ENCODE data around the gene ZNF784.

ZNF784 gene

DNA sequence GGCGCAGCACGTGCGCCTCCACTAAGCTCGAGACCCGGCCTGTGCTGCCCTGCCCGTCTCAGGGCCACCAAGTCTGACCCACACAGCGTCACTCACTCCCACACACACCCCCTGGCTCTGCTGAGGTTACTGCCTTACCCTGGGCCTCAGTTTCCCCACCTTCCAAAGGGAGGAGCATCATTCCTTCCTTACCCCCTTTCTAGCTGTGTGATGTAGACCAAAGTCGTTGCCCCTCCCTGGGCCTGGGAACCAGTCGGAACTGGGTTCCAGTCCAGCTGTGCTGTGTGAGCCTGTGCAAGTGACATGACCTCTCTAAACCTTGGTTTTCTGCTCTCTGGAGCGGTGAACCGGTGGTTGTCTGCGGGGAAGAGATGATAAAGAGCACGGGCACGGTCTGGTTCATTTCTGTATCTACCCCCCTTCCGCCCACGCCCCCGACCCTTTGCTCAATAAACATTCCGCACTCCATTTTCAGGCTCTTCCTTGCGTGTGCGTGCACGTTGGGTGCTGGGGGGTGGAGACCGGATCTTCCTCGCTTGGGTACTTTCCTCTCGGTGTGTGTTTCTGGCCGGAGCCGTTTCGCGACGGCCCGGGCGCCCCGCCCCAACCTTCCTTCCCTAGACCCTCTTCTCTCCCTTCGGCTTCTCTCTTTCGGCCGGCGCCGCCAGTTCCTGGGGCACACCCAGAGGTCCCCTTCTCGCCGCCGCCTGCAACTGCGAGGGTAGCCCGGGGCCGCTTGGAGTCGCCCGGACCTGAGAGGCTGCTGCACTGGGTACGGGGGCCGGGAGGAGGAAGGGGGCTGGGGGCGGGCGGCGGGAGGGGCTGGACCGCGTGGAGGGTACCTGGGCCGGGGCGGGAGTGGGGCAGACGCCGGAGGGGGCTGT, 18.9 kb upstream of the ZNF784 start, which contains the start of gene ZNF581:
ZNF581 (plus strand) TSS at position 647 of the 884 bp plus-strand sequence. CDS start 923 bp downstream, outside the sequence.
- peak; percentile 87 for DNase-seq (ENCODE audit: low read depth)

- DNase-seq (ENCODE audit: low read depth) = peak; percentile 51
Observed at GRCh38 chr19:55642153-55643002, 18.0 kb upstream of the ZNF784 start.

GRCh38 chr19:55641426-55642152, 17.2 kb upstream of the ZNF784 start:
- peak; percentile 49 for DNase-seq (ENCODE audit: low read depth)

- peak; percentile 93 for DNase-seq (ENCODE audit: low read depth)
Observed at GRCh38 chr19:55640577-55641425, 16.4 kb upstream of the ZNF784 start, which contains the start of gene ZNF580. Gene ZNF580, plus strand, starts transcription at chr19:55641002. Its CDS starts 1,507 bp downstream, at chr19:55642509.

DNA sequence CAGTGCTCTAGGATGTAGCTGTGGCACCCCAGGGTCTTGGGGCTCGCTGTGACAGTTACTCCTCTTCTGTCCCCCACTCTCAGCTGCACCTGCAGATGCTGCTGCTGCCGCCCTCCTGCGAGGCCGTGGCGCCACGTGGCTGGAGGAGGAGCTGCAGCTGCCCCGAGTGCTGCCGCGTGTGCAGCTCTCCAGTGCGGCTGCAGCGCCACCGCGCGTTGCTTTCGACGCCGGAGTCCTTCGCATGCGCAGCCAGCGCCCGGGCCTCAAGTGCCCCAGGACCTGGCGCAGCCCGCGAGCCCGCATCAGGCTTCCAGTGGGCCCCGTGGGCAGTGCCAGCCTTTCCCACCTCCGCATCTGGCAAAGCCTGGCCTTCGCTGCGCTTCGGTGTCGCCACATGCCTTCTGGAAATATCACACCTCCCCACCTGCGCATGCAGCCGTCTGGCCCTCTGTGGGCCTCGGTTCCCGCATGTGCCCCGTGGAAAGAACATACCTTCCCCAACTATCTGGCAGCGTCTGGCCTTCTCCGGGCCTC, 15.7 kb upstream of the ZNF784 start:
- peak; percentile 86 for DNase-seq (ENCODE audit: low read depth)

- no peak for DNase-seq (ENCODE audit: low read depth)
Observed at GRCh38 chr19:55638864-55639359, 14.5 kb upstream of the ZNF784 start.

- no peak for DNase-seq (ENCODE audit: low read depth)
Observed at GRCh38 chr19:55637534-55637933, 13.2 kb upstream of the ZNF784 start.

GRCh38 chr19:55636723-55637122, 12.4 kb upstream of the ZNF784 start:
- no peak for DNase-seq (ENCODE audit: low read depth)

- DNase-seq (ENCODE audit: low read depth) = no peak
Observed at GRCh38 chr19:55635856-55636440, 11.6 kb upstream of the ZNF784 start.

DNA sequence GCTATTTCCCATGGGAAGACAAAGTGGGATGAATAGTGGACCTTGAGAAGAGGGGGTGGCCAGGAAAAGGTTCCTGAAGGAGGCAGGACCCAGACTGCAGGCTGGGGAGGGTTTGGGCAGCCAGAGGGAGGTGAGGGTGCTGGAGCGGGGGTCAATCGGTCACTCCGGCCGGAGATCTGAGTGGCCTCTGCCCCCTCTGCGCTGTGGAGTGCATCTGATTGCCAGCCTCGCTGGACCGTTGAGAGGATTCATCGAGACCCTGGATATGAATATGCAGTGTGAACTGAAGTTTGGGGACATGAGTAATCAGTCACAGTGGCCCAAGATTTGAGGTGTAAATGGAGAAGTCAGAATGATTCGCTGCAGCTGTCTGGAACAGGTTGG, 11.0 kb upstream of the ZNF784 start:
- no peak for DNase-seq (ENCODE audit: low read depth)

- no peak for DNase-seq (ENCODE audit: low read depth)
Observed at GRCh38 chr19:55633861-55634260, 9.5 kb upstream of the ZNF784 start.

- DNase-seq (ENCODE audit: low read depth) = peak; percentile 95
Observed at GRCh38 chr19:55632463-55632834, 8.1 kb upstream of the ZNF784 start.

- no peak for DNase-seq (ENCODE audit: low read depth)
Observed at GRCh38 chr19:55626350-55626749, 2.0 kb upstream of the ZNF784 start.

DNA sequence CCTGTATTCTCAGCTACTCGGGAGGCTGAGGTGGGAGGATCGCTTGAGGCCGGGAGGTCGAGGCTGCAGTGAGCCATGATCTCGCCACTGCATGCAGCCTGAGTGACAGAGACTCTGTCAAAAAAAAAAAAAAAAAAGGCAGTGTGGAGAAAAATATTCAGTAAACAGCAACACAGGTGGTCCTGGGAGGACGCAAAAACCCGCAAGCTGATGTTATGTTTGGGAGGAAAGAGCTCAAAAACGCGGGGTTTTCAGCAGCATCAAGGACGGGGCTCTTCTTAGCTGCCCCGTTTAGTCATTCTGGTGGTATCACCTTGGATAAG, 599 bp upstream of the ZNF784 start:
- no peak for DNase-seq (ENCODE audit: low read depth)

DNA sequence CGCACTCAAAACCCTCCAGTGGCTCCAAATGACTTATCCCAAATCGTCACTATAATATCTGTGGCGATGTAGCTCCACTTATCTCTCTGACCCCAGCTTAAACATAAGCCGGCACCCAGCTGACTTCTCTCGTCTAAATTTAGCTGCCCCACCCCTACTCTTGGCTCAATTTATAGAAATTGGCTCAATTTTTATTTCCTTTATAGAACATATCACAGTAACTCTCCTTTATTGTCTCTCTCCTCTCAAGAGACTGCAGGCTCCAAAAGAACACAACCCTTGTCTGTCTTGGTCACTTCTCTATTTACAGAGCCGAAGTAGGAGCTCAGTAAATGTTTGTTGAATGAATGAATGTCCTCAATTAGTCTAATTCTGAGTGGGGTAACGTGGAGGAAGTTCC, 805 bp downstream of the ZNF784 start:
- DNase-seq (ENCODE audit: low read depth) = no peak

- DNase-seq (ENCODE audit: low read depth) = no peak
Observed at GRCh38 chr19:55623130-55623529, 1.2 kb downstream of the ZNF784 start.

DNA sequence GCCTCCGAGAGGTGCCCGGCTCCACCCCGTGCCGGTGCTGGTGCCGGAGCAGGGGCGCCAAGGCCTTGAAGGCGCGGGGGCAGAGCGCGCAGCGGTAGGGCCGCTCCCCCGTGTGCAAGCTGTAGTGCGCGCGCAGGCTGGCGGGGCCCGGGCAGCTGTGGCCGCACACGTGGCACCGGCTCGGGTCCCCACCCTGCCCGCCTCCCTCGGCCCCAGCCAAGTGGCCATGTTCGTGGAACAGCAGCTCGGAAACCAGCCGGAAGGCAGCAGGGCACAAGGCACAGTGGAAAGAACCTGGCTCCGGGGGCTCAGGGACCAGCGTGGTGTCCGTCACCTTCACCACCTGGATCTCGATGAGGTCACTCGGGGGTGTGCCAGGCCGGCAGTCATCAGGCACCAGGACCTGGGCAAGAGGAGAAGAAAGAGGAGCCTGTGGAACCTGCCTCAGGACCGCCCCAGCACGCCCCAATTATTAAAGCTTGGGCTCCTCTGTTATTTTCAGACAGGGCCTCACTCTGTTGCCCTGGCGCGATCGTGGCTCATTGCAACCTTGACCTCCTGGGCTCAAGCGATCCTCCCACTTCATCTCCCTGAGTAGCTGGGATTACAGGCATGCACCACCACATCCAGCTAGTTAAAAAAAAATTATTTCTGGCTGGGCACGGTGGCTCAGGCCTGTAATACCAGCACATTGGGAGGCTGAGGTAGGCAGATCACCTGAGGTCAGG, 2.0 kb downstream of the ZNF784 start:
- DNase-seq (ENCODE audit: low read depth) = no peak

DNA sequence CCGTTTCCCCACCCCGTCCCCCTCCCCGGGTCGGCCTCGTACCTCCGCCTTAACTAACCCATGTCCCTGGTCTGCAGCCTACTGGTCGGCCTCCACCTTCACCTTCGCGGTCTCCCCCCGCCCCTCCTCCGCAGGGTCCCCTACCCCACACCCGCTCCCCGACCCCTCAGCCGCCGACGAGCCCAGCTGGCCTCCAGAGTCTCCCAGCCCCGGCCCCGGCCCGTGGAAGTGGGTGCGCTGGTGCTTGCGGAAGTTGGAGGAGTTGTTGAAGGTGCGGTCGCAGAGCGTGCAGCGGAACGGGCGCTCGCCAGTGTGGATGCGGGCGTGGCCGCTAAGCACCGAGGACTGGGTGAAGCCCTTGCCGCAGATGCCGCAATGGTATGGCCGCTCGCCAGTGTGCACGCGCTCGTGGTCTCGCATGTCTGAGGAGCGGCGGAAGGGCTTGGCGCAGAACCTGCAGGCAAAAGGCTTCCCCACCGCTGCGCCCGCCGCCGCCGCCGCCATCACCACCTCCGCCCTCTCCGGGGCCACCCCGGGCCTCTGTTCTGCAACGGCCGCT, 2.6 kb downstream of the ZNF784 start:
- DNase-seq (ENCODE audit: low read depth) = no peak

DNA sequence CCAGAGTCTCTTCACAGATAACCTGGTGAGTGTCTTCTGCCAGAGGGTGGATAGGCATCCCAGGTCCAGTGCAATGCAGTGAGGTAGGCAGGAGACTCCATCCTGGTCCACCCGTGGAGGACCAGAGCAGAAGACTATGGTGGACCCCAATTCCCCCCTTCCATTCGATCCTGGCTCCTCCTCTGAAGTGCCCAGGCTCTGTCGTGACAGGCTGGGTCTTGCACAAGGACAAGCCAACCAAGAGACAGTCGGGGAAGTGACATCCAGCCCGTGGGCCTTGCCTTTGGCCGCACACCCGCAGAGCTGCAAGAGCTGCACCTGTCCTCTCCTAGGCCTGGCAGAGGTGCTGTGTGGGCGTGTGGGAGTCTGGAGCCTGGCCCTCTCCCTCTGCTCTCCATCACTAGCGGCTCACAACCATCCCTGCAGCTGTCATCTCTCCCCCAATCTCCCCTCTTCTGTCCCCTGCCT, 3.1 kb downstream of the ZNF784 start:
- DNase-seq (ENCODE audit: low read depth) = no peak
